Stimulated activated CD8-positive, alpha-beta memory T cell treated with anti-CD3 and anti-CD28 coated beads, Interleukin-4, amount 100 ng/mL, for 48 hours (primary cell): ENCODE measurements around the gene C12orf43.

Experiments used
- DNase-seq: peaks from one replicate; pipeline ENCODE4 v3.0.0-alpha.2; 2020

C12orf43 gene

GRCh38 chr12:120997448-120997847 is 18.8 kb downstream of the C12orf43 start:
- no peak for DNase-seq

- DNase-seq = no peak
Measured at GRCh38 chr12:120996133-120996746, 20.0 kb downstream of the C12orf43 start.

- no peak for DNase-seq
Measured at GRCh38 chr12:120994589-120995337, 21.5 kb downstream of the C12orf43 start.

GRCh38 chr12:120994059-120994458 is 22.2 kb downstream of the C12orf43 start:
- no peak for DNase-seq

- no peak for DNase-seq
Measured at GRCh38 chr12:120993496-120993895, 22.8 kb downstream of the C12orf43 start.

- DNase-seq = no peak
Measured at GRCh38 chr12:120992989-120993388, 23.3 kb downstream of the C12orf43 start.

- DNase-seq = no peak
Measured at GRCh38 chr12:120991965-120992364, 24.3 kb downstream of the C12orf43 start.

GRCh38 chr12:120990487-120991055 is 25.7 kb downstream of the C12orf43 start:
- no peak for DNase-seq

- DNase-seq = no peak
Measured at GRCh38 chr12:120989687-120990086, 26.6 kb downstream of the C12orf43 start.

GRCh38 chr12:120988658-120989057 is 27.6 kb downstream of the C12orf43 start:
- DNase-seq = no peak

- no peak for DNase-seq
Measured at GRCh38 chr12:120988234-120988633, 28.1 kb downstream of the C12orf43 start.

- no peak for DNase-seq
Measured at GRCh38 chr12:120984351-120984898, 31.9 kb downstream of the C12orf43 start.

- no peak for DNase-seq
Measured at GRCh38 chr12:120983759-120984158, 32.5 kb downstream of the C12orf43 start.

GRCh38 chr12:120982659-120983058 is 33.6 kb downstream of the C12orf43 start:
- no peak for DNase-seq

- no peak for DNase-seq
Measured at GRCh38 chr12:120981407-120981941, 34.8 kb downstream of the C12orf43 start.

- no peak for DNase-seq
Measured at GRCh38 chr12:120980800-120981368, 35.4 kb downstream of the C12orf43 start.

- no peak for DNase-seq
Measured at GRCh38 chr12:120979862-120980696, 36.2 kb downstream of the C12orf43 start.

GRCh38 chr12:120979220-120979861 is 36.9 kb downstream of the C12orf43 start:
- DNase-seq = no peak

GRCh38 chr12:120978296-120979219 is 37.7 kb downstream of the C12orf43 start, which contains the start of gene HNF1A:
HNF1A (plus strand) TSS chr12:120978543; CDS start chr12:120978769, 226 bp downstream.
- no peak for DNase-seq

GRCh38 chr12:120977531-120978295 is 38.6 kb downstream of the C12orf43 start:
- DNase-seq = no peak
